ENCODE data around the gene ZMYND8. TPM values are rescaled to one million over a fixed set of nuclear protein-coding genes. Genes with fewer than 3 reads are reported as not detected.

Gene ZMYND8
- total RNA-seq, 1 experiment from 2014 or later: 107 TPM

DNA sequence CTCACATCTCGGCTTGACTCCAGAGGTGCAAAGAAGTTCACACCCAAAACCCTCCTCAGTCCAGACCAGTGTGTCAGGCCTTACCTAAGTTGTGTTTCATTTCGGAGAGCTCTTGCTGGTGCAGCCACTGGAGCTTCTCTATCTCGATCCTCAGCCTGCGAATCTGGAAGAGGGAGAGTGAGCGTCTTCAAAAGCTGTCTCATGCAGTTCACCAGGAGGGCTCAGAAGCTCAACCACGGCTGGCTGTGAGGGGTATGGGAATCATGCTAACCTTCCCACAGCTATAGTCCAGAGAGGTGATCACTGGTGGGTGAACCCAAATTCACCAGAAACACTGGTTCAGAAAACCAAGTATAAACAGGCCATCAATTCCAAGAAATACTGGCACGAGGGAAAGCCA, 129.4 kb downstream of the ZMYND8 start:
- peaks cover 62% of the 10 kb centered on the region for H3K36me3 ChIP-seq (ENCODE audit: low read depth)
- POLR2A ChIA-PET (ENCODE audit: unreplicated experiment): interaction anchor here (0.5 kb wide), 1 partner anchor 203 kb away, joined by 4 read pairs; no protein-coding TSS in a partner anchor
- no peak for TF ChIP-seq EZH2 (IDR thresholded peaks at IDR 0.05; ENCODE audit: low read depth)
- TF ChIP-seq, protein P1, sequence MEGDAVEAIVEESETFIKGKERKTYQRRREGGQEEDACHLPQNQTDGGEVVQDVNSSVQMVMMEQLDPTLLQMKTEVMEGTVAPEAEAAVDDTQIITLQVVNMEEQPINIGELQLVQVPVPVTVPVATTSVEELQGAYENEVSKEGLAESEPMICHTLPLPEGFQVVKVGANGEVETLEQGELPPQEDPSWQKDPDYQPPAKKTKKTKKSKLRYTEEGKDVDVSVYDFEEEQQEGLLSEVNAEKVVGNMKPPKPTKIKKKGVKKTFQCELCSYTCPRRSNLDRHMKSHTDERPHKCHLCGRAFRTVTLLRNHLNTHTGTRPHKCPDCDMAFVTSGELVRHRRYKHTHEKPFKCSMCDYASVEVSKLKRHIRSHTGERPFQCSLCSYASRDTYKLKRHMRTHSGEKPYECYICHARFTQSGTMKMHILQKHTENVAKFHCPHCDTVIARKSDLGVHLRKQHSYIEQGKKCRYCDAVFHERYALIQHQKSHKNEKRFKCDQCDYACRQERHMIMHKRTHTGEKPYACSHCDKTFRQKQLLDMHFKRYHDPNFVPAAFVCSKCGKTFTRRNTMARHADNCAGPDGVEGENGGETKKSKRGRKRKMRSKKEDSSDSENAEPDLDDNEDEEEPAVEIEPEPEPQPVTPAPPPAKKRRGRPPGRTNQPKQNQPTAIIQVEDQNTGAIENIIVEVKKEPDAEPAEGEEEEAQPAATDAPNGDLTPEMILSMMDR (conservative IDR thresholded peaks at IDR 0.05): no peak
- no TSS peak for BruUV-seq (replicated peaks)
- H3K27ac ChIP-seq: no peak overlapping the region
- no peaks in the 10 kb centered on the region for H3K9me3 ChIP-seq (ENCODE audit: insufficient read depth, low read depth)
- no peaks in the 10 kb centered on the region for H3K4me1 ChIP-seq (replicated peaks; ENCODE audit: insufficient read depth)
- peaks cover 40% of the 10 kb centered on the region for H4K20me1 ChIP-seq (ENCODE audit: insufficient read depth)
- H3K9me2 ChIP-seq (ENCODE audit: insufficient read depth): no peaks in the 10 kb centered on the region
- CTCF ChIA-PET: interaction anchor here (0.6 kb wide), 1 partner anchor 107 kb away, joined by 7 read pairs; no protein-coding TSS in a partner anchor
- H3K4me3 ChIP-seq: no peak overlapping the region
- peaks cover 45% of the 10 kb centered on the region for H3F3A ChIP-seq (ENCODE audit: insufficient read depth, low read depth)
- intact Hi-C loops (cut with micrococcal nuclease; ENCODE audit: unreplicated experiment): no loop called here
- 0 out of 2 replicates have a peak, but pooled peaks cover 6% of the 10 kb centered on the region for H3K79me2 ChIP-seq (ENCODE audit: low read depth)
- no peak overlapping the region for H2AFZ ChIP-seq
- H3K27me3 ChIP-seq (ENCODE audit: insufficient read depth, low read depth): no peaks in the 10 kb centered on the region
- no peak for DNase-seq
- H3K4me2 ChIP-seq: no peak overlapping the region

DNA sequence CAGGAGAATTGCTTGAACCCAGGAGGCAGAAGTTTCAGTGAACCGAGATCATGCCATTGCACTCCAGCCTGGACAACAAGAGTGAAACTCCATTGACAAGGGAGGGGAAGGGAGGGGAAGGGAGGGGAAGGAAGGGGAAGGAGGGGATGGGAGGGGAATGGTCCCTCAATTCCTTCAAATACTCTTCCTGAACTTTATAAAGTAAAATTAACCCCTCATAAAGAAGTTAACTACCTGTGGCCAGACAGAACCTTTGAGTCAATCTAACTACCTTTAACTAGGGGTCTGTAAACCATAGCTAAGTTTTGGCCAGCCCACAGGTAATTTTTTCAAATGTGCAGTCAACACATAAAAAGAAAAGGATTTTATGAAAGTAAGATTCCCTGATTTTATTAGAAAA, 131.0 kb downstream of the ZMYND8 start:
- TF ChIP-seq, protein P1 (conservative IDR thresholded peaks at IDR 0.05): no peak
- no peak for TF ChIP-seq EZH2 (IDR thresholded peaks at IDR 0.05; ENCODE audit: low read depth)
- Histone ChIP-seq H3K4me3 (no peak overlapping the region), H3K27me3 (ENCODE audit: insufficient read depth, low read depth) (no peaks in the 10 kb centered on the region), H3K36me3 (ENCODE audit: low read depth) (peaks cover 69% of the 10 kb centered on the region), H3F3A (ENCODE audit: insufficient read depth, low read depth) (peaks cover 42% of the 10 kb centered on the region), H4K20me1 (ENCODE audit: insufficient read depth) (peaks cover 32% of the 10 kb centered on the region), H2AFZ (no peak overlapping the region), H3K9me3 (ENCODE audit: insufficient read depth, low read depth) (no peaks in the 10 kb centered on the region), H3K9me2 (ENCODE audit: insufficient read depth) (no peaks in the 10 kb centered on the region), H3K4me1 (replicated peaks; ENCODE audit: insufficient read depth) (no peaks in the 10 kb centered on the region), H3K27ac (no peak overlapping the region), H3K4me2 (no peak overlapping the region), H3K79me2 (ENCODE audit: low read depth) (no peaks in the 10 kb centered on the region)
- CTCF ChIA-PET: no interaction called here
- BruUV-seq (replicated peaks): no TSS peak
- intact Hi-C loops (cut with micrococcal nuclease; ENCODE audit: unreplicated experiment): no loop called here
- POLR2A ChIA-PET (ENCODE audit: unreplicated experiment): interaction anchor here (0.7 kb wide), 1 partner anchor 24 kb away, joined by 4 read pairs; no protein-coding TSS in a partner anchor
- DNase-seq: no peak

- ChIA-PET POLR2A (ENCODE audit: unreplicated experiment) (no interaction called here), CTCF (no interaction called here)
- Histone ChIP-seq H3K79me2 (ENCODE audit: low read depth) (no peaks in the 10 kb centered on the region), H3F3A (ENCODE audit: insufficient read depth, low read depth) (peaks cover 36% of the 10 kb centered on the region), H3K9me3 (ENCODE audit: insufficient read depth, low read depth) (no peaks in the 10 kb centered on the region), H3K36me3 (ENCODE audit: low read depth) (peaks cover 73% of the 10 kb centered on the region), H3K27me3 (ENCODE audit: insufficient read depth, low read depth) (no peaks in the 10 kb centered on the region), H3K9me2 (ENCODE audit: insufficient read depth) (no peaks in the 10 kb centered on the region), H4K20me1 (ENCODE audit: insufficient read depth) (peaks cover 26% of the 10 kb centered on the region), H3K4me3 (no peak overlapping the region), H2AFZ (no peak overlapping the region), H3K27ac (no peak overlapping the region), H3K4me2 (no peak overlapping the region), H3K4me1 (replicated peaks; ENCODE audit: insufficient read depth) (no peaks in the 10 kb centered on the region)
- intact Hi-C loops (cut with micrococcal nuclease; ENCODE audit: unreplicated experiment): no loop called here
- no TSS peak for BruUV-seq (replicated peaks)
- no peak for DNase-seq
- TF ChIP-seq, protein P1 (conservative IDR thresholded peaks at IDR 0.05): no peak
- TF ChIP-seq EZH2 (IDR thresholded peaks at IDR 0.05; ENCODE audit: low read depth): no peak
Measured at GRCh38 chr20:47224857-47225256, 131.6 kb downstream of the ZMYND8 start.
